ENCODE data around the gene ZAR1L. TPM values are rescaled to one million over a fixed set of nuclear protein-coding genes. Genes with fewer than 3 reads are reported as not detected.

The ZAR1L gene
- total RNA-seq, 1 experiment from 2014 or later: not detected

DNA sequence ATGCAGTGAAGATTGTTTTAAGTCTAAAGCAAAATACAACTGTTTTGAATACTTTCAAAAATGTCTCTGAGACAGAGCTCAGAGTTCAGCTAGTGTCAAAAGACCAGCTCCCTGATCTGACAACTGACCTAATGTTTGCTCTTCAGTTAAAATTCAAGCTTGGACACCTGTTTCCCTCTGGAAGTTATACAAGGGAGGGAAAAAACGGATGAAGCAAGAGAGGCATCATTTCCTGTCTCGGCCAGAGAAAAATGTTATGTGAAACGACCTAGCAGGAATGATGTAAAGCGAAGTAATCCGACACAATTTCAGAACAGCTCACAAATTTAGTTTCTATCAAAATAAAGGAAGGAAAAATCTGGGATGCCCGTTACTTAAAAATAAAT lies 59.4 kb downstream of the ZAR1L start:
- no peaks in the 10 kb centered on the region for H3K36me3 ChIP-seq (replicated peaks; ENCODE audit: control insufficient read depth, insufficient read depth, low read length)
- H3K4me3 ChIP-seq (ENCODE audit: insufficient read depth, low read depth, low read length): no peak overlapping the region
- H3K27me3 ChIP-seq (ENCODE audit: control insufficient read depth, insufficient read depth, low read length): no peaks in the 10 kb centered on the region
- no peak for DNase-seq

DNA sequence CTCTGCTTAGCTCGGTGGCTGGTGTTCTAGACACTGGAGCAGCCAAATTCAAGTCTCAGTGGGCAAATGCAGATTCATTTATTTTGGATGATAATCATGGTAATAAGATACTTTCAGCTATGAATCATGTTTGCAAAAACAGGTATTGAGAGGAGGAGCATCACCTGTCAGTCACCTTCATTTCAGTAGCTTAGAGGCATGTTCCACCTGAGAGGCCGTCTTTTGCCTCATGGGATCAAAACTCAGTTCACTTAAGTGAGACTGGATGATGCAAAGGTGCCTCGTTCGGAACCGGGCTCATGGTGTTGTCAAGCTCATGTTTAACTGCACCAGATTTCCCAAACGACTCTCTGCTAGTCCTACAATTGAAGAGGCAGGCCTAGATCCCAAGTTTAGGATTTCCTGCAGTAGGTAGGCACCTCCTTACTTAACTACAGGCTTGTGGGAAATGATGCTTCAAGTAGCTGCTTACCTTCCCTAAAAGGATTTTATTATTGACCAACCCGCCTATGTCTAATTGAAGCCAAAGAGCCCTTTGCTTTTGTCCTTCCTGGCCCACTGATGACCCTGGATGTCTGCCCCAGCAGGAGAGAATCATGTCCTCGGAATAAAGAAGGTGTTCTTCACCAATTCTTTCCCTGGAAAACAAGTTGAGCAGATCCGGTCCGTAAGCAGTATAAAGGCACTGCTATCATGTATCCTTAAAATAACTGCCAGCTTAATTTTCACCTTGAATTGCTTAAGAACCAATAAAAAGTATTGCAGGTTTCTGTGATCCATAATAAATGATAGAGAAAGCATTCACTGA lies 60.0 kb downstream of the ZAR1L start:
- Histone ChIP-seq H3K4me3 (ENCODE audit: insufficient read depth, low read depth, low read length) (no peak overlapping the region), H3K27me3 (ENCODE audit: control insufficient read depth, insufficient read depth, low read length) (no peaks in the 10 kb centered on the region), H3K36me3 (replicated peaks; ENCODE audit: control insufficient read depth, insufficient read depth, low read length) (no peaks in the 10 kb centered on the region)
- DNase-seq: no peak

- no peaks in the 10 kb centered on the region for H3K27me3 ChIP-seq (ENCODE audit: control insufficient read depth, insufficient read depth, low read length)
- no peaks in the 10 kb centered on the region; the same call in 1 of the 2 replicates for H3K36me3 ChIP-seq (replicated peaks; ENCODE audit: control insufficient read depth, insufficient read depth, low read length)
- H3K4me3 ChIP-seq (ENCODE audit: insufficient read depth, low read depth, low read length): no peak overlapping the region
- DNase-seq: no peak
Measured at GRCh38 chr13:32254416-32254815, 60.7 kb downstream of the ZAR1L start.

- DNase-seq: no peak
- H3K36me3 ChIP-seq (replicated peaks; ENCODE audit: control insufficient read depth, insufficient read depth, low read length): no peaks in the 10 kb centered on the region; the same call in 1 of the 2 replicates
- no peaks in the 10 kb centered on the region for H3K27me3 ChIP-seq (ENCODE audit: control insufficient read depth, insufficient read depth, low read length)
- H3K4me3 ChIP-seq (ENCODE audit: insufficient read depth, low read depth, low read length): no peak overlapping the region
Measured at GRCh38 chr13:32253911-32254399, 61.2 kb downstream of the ZAR1L start.

Other genes starting within 250 kb of the ZAR1L start
- 12.9 and 13.8 TPM in 2 replicates for gene BRCA2, start 145 bp upstream of the ZAR1L start, total RNA-seq (2014; rRNA removed; shearing (Covaris generic))
- gene N4BP2L1, start 112.8 kb upstream of the ZAR1L start, total RNA-seq (2014; rRNA removed; shearing (Covaris generic)): 2.1 and 2.4 TPM in 2 replicates
- gene N4BP2L2, start 223.4 kb upstream of the ZAR1L start, total RNA-seq (2014; rRNA removed; shearing (Covaris generic)): 42.5 and 64.9 TPM in 2 replicates

Data from H7 (cell line).